HepG2 (cell line): ENCODE data around the gene SNAI1. TPM values are rescaled to one million over a fixed set of nuclear protein-coding genes. Genes with fewer than 3 reads are reported as not detected.
A peak's percentile ranks its signal among the peaks of the same experiment; 100 is the strongest.

Experiments
- CEBPG ChIP-seq: IDR thresholded peaks from 2 replicates; pipeline ENCODE4 v1.6.1; 2016
- GABPA ChIP-seq, 2 experiments: IDR thresholded peaks; 2 replicates each; pipeline ENCODE4 v1.6.1; 2011 to 2016; ENCODE audit warnings: low read depth in 2 of 2, low read length in 1 of 2, missing biosample characterization in 1 of 2, missing genetic modification characterization in 1 of 2
- GATA4 ChIP-seq: sonication (generic); IDR thresholded peaks from 2 replicates; pipeline ENCODE4 v1.6.1; 2016; ENCODE audit warnings: antibody characterized with exemption, low read depth, borderline replicate concordance
- HDAC1 ChIP-seq: sonication (generic); formaldehyde crosslinking; IDR thresholded peaks from 2 replicates; pipeline ENCODE4 v1.5.1; 2020; ENCODE audit warnings: mild to moderate bottlenecking, missing genetic modification reagents
- KAT8 ChIP-seq: IDR thresholded peaks from 2 replicates; pipeline ENCODE4 v1.6.1; 2016; ENCODE audit warnings: missing genetic modification reagents, missing compliant biosample characterization
- RNF2 ChIP-seq: fragments of 450-650 bp; conservative IDR thresholded peaks from 2 replicates; pipeline ENCODE4 v1.6.1; 2016; ENCODE audit warnings: low read depth
- SNAPC2 ChIP-seq: sonication (generic); formaldehyde crosslinking; IDR thresholded peaks from 2 replicates; pipeline ENCODE4 v1.8.1; 2022; ENCODE audit warnings: mild to moderate bottlenecking, missing genetic modification reagents
- SRSF1 ChIP-seq: fragments of 200-400 bp; formaldehyde crosslinking; optimal IDR thresholded peaks from 2 replicates; pipeline ENCODE3; 2017; ENCODE audit warnings: mild to moderate bottlenecking, low read depth, low read length, moderate library complexity
- TAF1 ChIP-seq: sonication (generic); formaldehyde crosslinking; IDR thresholded peaks from 2 replicates; pipeline ENCODE4 v1.4.0; 2020; ENCODE audit warnings: missing genetic modification reagents
- ZBTB42 ChIP-seq: sonication (generic); formaldehyde crosslinking; IDR thresholded peaks from 2 replicates; pipeline ENCODE4 v1.5.0; 2020; ENCODE audit warnings: mild to moderate bottlenecking, missing genetic modification reagents
- ZNF224 ChIP-seq: sonication (generic); formaldehyde crosslinking; IDR thresholded peaks from 2 replicates; pipeline ENCODE4 v1.5.0; 2020; ENCODE audit warnings: mild to moderate bottlenecking, missing genetic modification reagents
- ZNF337 ChIP-seq: sonication (generic); formaldehyde crosslinking; IDR thresholded peaks from 2 replicates; pipeline ENCODE4 v1.5.1; 2020; ENCODE audit warnings: missing genetic modification reagents, low read depth, mild to moderate bottlenecking, borderline replicate concordance
- polyA plus RNA-seq, 8 experiments: library from polyadenylated mRNA; depleted of rRNA in 3 of 8; stranded (reverse) in 7 of 8; unstranded in 1 of 8; fragments of >200 nt; fragmentation: Illumina TruSeq in 4 of 8; extraction: Trizol in 4 of 8; gene quantifications; 2 replicates each; pipeline versions ENCODE4 v1.2.1 to v1.2.3, GENCODE V29; 2011 to 2016; ENCODE audit warnings: low read depth in 4 of 8, missing spikeins in 1 of 8, mixed read lengths in 1 of 8; ENCODE audit not compliant: insufficient read depth in 1 of 8
- total RNA-seq, 5 experiments: library from RNA; depleted of rRNA; stranded (reverse); fragments of >200 nt; fragmentation: Illumina TruSeq; extraction: Trizol; gene quantifications; 2 replicates each; pipeline ENCODE4 v1.2.3, GENCODE V29; 2016; ENCODE audit warnings: low read depth in 1 of 5
- TF ChIP-seq, protein P1 (sequence below): sonication (generic); formaldehyde crosslinking; IDR thresholded peaks from 2 replicates; pipeline ENCODE4 v1.4.0; 2020; ENCODE audit warnings: missing genetic modification reagents, borderline replicate concordance
- TF ChIP-seq, protein P2 (sequence below): sonication (generic); formaldehyde crosslinking; IDR thresholded peaks from 2 replicates; pipeline ENCODE4 v1.4.0; 2020; ENCODE audit warnings: missing genetic modification reagents, mild to moderate bottlenecking, borderline replicate concordance
- TF ChIP-seq, protein P3 (sequence below), 2 experiments: sonication (generic) in 1 of 2; formaldehyde crosslinking in 1 of 2; IDR thresholded peaks; 2 replicates each; pipeline versions ENCODE4 v1.4.0 to v1.6.1; 2016 to 2020; ENCODE audit warnings: borderline replicate concordance in 1 of 2, low read depth in 1 of 2, mild to moderate bottlenecking in 1 of 2, missing genetic modification reagents in 1 of 2
- TF ChIP-seq, protein P4 (sequence below): sonication (generic); formaldehyde crosslinking; IDR thresholded peaks from 2 replicates; pipeline ENCODE4 v1.8.0; 2022; ENCODE audit warnings: missing genetic modification reagents, mild to moderate bottlenecking, borderline replicate concordance
- TF ChIP-seq, protein P5 (sequence below): IDR thresholded peaks from 2 replicates; pipeline ENCODE4 v1.6.1; 2016; ENCODE audit warnings: low read depth, borderline replicate concordance

The SNAI1 gene
- total and polyA plus RNA-seq, 2 of the 13 experiments (the other 11 are each of a cell fraction or from before 2014, with no cell fraction given), result 1.3 to 1.4 TPM

DNA sequence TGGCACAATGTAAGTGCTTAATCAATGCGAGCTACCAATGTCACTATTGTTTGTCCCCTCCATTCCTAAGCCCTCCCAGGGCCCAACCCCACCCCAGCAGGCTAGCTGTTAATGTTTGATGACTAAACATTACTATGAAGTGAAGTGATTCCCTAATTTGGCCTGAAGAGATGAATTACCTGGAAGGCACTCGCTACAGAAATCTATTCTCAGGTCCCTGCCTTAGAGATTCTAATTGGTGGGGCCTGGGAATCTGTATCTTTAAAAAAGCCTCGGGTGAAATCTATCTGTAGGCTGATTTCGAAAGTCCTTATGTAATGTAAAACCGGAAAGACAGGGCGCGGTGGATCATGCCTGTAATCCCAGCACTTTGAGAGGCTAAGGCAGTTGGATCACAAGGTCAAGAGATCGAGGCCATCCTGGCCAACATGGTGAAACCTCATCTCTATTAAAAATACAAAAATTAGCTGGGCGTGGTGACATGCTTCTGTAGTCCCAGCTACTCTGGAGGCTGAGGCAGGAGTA, 16.9 kb upstream of the SNAI1 start (continued):
- TF ChIP-seq HDAC1 (no peak), SRSF1 (no peak), CEBPG (CRISPR knock-in tag) (peak; percentile 68), ZBTB42 (CRISPR knock-in tag) (no peak), GATA4 (no peak), KAT8 (CRISPR knock-in tag) (no peak; the same call in 1 of the 2 replicates), GABPA (IDR thresholded peaks at IDR 0.05; ENCODE audit: low read depth, low read length) (no peak), GABPA (CRISPR knock-in tag; IDR thresholded peaks at IDR 0.05; ENCODE audit: low read depth) (peak; percentile 60; the same call in 1 of the 2 replicates), RNF2 (no peak), ZNF224 (no peak), SNAPC2 (CRISPR knock-in tag) (no peak), ZNF337 (CRISPR knock-in tag) (no peak), TAF1 (CRISPR knock-in tag) (no peak)
- TF ChIP-seq, protein P1, sequence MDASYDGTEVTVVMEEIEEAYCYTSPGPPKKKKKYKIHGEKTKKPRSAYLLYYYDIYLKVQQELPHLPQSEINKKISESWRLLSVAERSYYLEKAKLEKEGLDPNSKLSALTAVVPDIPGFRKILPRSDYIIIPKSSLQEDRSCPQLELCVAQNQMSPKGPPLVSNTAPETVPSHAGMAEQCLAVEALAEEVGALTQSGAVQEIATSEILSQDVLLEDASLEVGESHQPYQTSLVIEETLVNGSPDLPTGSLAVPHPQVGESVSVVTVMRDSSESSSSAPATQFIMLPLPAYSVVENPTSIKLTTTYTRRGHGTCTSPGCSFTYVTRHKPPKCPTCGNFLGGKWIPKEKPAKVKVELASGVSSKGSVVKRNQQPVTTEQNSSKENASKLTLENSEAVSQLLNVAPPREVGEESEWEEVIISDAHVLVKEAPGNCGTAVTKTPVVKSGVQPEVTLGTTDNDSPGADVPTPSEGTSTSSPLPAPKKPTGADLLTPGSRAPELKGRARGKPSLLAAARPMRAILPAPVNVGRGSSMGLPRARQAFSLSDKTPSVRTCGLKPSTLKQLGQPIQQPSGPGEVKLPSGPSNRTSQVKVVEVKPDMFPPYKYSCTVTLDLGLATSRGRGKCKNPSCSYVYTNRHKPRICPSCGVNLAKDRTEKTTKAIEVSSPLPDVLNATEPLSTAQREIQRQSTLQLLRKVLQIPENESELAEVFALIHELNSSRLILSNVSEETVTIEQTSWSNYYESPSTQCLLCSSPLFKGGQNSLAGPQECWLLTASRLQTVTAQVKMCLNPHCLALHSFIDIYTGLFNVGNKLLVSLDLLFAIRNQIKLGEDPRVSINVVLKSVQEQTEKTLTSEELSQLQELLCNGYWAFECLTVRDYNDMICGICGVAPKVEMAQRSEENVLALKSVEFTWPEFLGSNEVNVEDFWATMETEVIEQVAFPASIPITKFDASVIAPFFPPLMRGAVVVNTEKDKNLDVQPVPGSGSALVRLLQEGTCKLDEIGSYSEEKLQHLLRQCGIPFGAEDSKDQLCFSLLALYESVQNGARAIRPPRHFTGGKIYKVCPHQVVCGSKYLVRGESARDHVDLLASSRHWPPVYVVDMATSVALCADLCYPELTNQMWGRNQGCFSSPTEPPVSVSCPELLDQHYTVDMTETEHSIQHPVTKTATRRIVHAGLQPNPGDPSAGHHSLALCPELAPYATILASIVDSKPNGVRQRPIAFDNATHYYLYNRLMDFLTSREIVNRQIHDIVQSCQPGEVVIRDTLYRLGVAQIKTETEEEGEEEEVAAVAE, result no peak
- TF ChIP-seq, protein P2, sequence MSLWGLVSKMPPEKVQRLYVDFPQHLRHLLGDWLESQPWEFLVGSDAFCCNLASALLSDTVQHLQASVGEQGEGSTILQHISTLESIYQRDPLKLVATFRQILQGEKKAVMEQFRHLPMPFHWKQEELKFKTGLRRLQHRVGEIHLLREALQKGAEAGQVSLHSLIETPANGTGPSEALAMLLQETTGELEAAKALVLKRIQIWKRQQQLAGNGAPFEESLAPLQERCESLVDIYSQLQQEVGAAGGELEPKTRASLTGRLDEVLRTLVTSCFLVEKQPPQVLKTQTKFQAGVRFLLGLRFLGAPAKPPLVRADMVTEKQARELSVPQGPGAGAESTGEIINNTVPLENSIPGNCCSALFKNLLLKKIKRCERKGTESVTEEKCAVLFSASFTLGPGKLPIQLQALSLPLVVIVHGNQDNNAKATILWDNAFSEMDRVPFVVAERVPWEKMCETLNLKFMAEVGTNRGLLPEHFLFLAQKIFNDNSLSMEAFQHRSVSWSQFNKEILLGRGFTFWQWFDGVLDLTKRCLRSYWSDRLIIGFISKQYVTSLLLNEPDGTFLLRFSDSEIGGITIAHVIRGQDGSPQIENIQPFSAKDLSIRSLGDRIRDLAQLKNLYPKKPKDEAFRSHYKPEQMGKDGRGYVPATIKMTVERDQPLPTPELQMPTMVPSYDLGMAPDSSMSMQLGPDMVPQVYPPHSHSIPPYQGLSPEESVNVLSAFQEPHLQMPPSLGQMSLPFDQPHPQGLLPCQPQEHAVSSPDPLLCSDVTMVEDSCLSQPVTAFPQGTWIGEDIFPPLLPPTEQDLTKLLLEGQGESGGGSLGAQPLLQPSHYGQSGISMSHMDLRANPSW (CRISPR knock-in tag), result no peak
- TF ChIP-seq, protein P3, sequence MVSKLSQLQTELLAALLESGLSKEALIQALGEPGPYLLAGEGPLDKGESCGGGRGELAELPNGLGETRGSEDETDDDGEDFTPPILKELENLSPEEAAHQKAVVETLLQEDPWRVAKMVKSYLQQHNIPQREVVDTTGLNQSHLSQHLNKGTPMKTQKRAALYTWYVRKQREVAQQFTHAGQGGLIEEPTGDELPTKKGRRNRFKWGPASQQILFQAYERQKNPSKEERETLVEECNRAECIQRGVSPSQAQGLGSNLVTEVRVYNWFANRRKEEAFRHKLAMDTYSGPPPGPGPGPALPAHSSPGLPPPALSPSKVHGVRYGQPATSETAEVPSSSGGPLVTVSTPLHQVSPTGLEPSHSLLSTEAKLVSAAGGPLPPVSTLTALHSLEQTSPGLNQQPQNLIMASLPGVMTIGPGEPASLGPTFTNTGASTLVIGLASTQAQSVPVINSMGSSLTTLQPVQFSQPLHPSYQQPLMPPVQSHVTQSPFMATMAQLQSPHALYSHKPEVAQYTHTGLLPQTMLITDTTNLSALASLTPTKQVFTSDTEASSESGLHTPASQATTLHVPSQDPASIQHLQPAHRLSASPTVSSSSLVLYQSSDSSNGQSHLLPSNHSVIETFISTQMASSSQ (IDR thresholded peaks at IDR 0.05; ENCODE audit: low read depth), result no peak
- TF ChIP-seq, protein P3 (CRISPR knock-in tag; IDR thresholded peaks at IDR 0.05; ENCODE audit: borderline replicate concordance), result no peak
- TF ChIP-seq, protein P4, sequence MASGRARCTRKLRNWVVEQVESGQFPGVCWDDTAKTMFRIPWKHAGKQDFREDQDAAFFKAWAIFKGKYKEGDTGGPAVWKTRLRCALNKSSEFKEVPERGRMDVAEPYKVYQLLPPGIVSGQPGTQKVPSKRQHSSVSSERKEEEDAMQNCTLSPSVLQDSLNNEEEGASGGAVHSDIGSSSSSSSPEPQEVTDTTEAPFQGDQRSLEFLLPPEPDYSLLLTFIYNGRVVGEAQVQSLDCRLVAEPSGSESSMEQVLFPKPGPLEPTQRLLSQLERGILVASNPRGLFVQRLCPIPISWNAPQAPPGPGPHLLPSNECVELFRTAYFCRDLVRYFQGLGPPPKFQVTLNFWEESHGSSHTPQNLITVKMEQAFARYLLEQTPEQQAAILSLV, result no peak
- TF ChIP-seq, protein P5, sequence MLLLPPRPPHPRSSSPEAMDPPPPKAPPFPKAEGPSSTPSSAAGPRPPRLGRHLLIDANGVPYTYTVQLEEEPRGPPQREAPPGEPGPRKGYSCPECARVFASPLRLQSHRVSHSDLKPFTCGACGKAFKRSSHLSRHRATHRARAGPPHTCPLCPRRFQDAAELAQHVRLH (CRISPR knock-in tag), result no peak
